Peyer's patch (tissue), 4 donors: Measurements from ENCODE around the gene DGKI.

ENCODE experiments used
- POLR2A ChIP-seq, 2 donors: fragments of 450-650 bp; IDR thresholded peaks; one replicate each; pipeline ENCODE4 v1.5.1; 2017; ENCODE audit warnings: antibody characterized with exemption in 2 of 2, mild to moderate bottlenecking in 2 of 2, moderate library complexity in 2 of 2
- TF ChIP-seq, protein P1 (sequence below), 6 experiments: fragments of 450-650 bp in 4 of 6; fragments of 200-600 bp in 2 of 6; sonication (generic) in 1 of 6; IDR thresholded peaks; one replicate each; pipeline ENCODE4 v1.5.1; 2017 to 2019; ENCODE audit warnings: antibody characterized with exemption in 6 of 6, mild to moderate bottlenecking in 3 of 6, moderate library complexity in 1 of 6

DNA sequence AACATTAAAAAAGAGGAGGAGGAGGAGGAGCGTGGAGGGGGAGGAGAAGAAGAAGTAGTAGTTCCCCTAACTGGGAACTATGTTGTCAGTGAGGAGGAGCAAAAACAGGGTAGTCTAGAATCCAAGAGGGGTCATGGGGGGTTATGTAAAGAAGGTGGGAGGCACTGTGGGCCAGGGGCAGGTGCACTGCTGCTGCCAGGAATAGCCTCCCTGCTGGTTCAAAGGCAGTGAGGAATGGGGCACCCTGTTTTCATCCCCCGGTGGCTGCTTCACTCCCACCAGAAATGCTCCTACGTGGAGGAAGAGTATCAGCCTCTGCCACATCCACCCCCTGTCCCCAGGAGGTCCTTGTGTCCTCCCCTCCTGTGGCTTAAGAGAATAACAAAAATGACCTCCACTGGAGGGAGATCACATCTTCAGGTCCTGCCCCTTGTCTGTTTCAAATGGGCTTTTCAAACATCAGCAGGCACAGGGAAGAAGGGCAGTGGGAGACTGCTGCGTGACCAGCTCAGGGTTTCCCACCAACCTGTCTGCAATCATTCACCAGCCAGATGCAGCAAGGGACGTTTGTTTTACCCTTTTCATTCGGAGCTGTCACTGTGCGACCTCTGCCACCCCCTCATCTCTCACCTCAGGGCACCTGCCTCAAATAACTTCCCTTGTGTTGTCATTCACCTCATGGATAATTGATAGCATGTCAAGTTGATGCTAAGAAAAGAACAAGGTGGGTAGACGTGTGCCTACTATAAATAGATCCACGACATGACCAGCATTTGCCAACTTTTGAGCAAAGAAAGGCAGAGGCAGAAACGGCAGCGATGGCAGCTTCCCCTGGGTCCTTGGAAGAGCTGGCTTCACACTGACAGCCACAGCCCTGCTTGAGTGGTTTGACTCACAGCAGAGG, 92.6 kb downstream of the DGKI start:
- TF ChIP-seq, protein P1, sequence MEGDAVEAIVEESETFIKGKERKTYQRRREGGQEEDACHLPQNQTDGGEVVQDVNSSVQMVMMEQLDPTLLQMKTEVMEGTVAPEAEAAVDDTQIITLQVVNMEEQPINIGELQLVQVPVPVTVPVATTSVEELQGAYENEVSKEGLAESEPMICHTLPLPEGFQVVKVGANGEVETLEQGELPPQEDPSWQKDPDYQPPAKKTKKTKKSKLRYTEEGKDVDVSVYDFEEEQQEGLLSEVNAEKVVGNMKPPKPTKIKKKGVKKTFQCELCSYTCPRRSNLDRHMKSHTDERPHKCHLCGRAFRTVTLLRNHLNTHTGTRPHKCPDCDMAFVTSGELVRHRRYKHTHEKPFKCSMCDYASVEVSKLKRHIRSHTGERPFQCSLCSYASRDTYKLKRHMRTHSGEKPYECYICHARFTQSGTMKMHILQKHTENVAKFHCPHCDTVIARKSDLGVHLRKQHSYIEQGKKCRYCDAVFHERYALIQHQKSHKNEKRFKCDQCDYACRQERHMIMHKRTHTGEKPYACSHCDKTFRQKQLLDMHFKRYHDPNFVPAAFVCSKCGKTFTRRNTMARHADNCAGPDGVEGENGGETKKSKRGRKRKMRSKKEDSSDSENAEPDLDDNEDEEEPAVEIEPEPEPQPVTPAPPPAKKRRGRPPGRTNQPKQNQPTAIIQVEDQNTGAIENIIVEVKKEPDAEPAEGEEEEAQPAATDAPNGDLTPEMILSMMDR (IDR thresholded peaks at IDR 0.05): no peak
- no peak for TF ChIP-seq POLR2A (IDR thresholded peaks at IDR 0.05)
